GM19463 (cell line): ENCODE measurements around the gene SPAG6.
"Not testable (repeated sequence)": the region's sequence is repeated elsewhere in the genome, so short reads cannot be mapped to it uniquely, and the experiment has no call there.

ENCODE experiments used
- ATAC-seq: cut with Tn5 transposase; IDR thresholded peaks from one replicate; pipeline ENCODE4 v1.9.1; 2021; ENCODE audit warnings: mild to moderate bottlenecking, moderate library complexity; ENCODE audit not compliant: unreplicated experiment

SPAG6 gene

GRCh38 chr10:22370320-22370719, 25.0 kb downstream of the SPAG6 start:
- no peak for ATAC-seq

DNA sequence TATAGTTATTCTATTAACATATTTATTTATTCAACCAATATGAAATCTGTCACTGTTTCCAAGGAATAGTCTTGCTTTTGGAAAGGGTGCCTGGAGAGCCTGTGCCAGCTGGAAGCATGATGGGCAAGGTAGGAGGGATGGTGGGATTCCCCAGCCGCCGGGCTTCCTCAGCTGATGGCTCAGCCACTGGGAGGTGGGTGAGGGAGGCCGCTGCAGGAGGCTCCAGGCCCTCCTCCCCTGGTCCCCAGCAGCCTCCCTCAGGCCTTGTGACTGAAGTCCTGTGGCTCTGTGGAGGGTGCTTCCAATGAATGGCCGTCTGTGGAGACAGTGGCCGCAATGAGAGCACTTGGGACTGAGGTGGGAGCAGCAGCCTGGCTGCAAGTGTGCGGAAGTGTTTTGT, 27.0 kb downstream of the SPAG6 start:
- ATAC-seq, result no peak

DNA sequence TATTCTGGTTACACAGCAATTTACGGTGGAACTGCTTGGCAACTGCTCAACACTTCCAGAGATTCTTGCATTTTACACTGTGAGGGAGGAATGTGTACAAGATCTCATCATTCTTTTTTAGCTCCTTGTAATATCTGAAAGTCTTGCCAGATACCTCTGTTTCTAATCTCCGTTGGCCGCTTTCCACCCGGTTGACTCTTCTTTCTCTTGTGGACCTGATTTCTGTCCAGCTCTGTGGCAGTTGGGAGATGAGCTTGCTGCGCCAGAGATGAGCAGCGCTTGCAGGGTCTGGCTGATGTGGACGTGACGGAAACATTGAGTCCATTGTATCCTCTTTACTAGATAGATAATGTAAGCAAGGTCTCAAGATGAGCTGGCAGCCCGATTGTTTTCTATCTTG, 27.6 kb downstream of the SPAG6 start:
- no peak for ATAC-seq

DNA sequence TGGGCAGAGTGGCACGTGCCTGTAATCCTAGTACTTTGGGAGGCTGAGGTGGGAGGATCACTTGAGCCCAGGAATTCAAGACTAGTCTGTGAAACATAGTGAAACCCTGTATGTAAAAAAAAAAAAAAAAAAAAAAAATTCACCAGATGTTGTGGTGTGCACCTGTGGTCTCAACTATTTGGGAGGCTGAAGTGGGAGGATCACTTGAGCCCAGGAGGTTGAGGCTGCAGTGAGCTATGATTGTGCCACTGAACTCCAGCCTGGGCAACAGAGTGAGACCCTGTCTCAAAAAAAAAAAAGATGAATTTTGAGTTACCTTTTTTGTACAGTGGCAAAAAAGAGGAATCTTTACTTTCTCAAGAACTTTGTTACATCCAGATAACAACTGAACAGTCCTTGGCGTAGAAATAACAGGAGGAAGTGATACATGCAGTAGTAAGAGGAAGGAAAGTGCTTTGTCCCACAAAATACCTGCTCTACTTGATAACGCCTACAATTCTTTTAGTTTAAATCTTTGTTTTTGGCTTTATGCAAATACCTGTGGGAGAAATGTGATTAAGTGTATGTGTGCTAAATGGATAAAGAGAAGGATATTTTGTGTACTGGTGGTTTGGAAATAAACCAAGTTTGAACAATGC, 29.3 kb downstream of the SPAG6 start:
- ATAC-seq, result no peak

- ATAC-seq, result peak; percentile 46
Observed at GRCh38 chr10:22379059-22379458, 33.8 kb downstream of the SPAG6 start.

- ATAC-seq, result no peak
Observed at GRCh38 chr10:22381262-22381661, 36.0 kb downstream of the SPAG6 start.

DNA sequence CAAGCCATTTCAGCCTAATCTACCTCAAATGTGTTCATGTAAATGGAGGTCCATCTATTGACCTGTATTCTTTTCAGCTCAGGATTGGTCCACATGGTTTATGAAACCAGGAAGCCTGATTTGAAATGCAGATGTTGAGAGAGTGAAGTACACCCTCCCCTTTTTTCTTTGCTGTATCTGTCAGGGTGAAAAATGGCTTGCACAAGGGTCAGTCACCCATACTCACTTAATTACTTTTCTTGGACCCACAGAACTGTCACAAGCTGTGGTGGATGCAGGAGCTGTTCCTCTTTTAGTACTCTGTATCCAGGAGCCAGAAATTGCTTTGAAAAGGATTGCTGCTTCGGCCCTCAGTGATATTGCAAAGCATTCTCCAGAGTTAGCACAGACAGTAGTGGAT, 41.2 kb downstream of the SPAG6 start:
- no peak for ATAC-seq

DNA sequence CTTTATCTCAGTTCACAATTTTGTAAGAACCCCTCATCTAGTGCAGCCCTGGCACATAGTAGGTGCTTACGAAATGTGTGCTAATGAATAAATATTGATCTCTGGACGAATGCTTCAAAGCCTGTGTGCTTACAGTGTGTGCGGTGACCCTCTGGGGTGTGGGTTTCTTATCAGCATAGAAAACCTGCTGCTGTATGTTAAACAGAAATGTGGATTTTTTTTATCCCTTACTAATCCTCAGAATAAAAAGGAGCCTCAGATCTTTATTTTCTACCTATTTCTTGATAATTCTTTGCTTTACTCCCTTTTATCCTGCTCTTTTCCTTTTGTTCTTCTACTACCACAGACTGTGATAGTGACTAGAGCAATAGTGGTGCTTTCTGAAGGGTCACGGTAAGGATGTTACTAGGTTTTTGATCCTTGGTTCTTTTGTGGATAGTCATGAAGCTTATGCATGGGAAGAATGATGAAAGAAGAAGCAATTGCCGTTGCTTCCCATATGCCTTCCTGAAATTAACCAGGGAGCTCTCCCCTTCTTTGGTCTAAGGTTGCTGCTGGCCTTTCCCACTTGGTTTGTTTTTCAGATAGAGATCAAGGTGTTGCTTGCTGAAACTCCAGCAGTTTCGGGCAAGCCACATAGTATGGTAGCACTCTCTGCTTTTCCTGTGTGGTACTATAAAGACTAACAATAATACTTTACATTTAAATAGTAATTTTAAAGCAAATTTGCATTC, 44.7 kb downstream of the SPAG6 start:
- ATAC-seq, result no peak

DNA sequence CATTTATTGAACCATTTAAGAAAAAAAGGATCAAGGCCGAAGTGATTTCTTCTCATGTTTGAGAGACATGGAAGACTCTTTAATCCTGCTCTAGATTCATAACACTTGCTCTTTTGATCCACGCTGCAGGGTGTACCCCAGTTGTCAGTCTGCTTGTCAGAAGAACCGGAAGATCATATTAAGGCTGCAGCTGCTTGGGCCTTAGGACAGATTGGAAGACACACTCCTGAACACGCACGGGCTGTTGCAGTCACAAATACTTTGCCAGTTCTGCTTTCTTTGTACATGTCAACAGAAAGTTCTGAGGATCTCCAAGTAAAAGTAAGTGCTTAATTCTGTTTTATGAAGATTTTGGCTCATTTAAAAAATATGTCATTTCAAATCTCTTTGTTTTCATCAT, 46.3 kb downstream of the SPAG6 start:
- ATAC-seq, result no peak

GRCh38 chr10:22396195-22396594, 50.9 kb downstream of the SPAG6 start:
- ATAC-seq, result not testable (repeated sequence)

DNA sequence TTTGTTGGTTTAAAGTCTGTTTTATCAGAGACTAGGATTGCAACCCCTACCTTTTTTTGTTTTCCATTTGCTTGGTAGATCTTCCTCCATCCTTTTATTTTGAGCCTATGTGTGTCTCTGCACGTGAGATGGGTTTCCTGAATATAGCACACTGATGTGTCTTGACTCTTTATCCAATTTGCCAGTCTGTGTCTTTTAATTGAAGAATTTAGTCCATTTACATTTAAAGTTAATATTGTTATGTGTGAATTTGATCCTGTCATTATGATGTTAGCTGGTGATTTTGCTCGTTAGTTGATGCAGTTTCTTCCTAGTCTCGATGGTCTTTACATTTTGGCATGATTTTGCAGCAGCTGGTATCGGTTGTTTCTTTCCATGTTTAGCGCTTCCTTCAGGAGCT, 61.6 kb downstream of the SPAG6 start:
- ATAC-seq, result not testable (repeated sequence)

DNA sequence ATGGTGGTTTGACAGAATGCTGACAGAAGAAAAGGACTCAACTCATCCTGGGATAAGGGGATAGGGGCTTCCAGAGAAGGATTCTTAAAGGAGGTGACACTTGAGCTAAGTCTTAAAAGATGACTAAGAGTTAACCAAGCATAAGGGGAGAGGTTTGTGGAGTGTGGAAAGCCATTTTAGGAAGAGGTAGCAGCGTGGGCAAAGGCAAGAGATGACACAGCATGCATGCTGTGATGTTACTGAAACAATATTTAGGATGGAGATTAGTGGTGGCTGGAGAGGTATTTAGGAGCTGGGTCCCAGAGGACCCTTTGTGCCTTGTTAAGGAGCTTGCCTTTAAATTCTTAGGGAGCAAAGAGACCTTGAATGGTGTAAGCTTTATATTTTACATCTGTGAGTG, 65.1 kb downstream of the SPAG6 start:
- ATAC-seq, result no peak

DNA sequence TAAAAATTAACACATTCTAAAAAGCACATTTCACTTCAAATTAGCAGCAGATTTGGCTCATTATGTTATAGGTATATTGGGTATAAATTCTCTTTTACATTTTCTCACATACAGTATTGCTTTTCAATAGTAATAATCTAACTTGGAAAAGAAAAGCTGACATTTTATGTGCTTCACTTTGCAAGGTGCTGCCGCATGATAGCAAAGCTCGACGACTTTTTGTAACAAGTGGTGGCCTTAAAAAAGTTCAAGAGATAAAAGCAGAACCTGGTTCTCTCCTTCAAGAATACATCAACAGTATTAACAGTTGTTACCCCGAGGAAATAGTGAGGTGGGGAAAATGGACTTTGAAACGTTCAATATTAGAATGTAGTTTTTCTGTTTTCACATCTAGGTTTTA, 65.5 kb downstream of the SPAG6 start:
- ATAC-seq, result no peak

DNA sequence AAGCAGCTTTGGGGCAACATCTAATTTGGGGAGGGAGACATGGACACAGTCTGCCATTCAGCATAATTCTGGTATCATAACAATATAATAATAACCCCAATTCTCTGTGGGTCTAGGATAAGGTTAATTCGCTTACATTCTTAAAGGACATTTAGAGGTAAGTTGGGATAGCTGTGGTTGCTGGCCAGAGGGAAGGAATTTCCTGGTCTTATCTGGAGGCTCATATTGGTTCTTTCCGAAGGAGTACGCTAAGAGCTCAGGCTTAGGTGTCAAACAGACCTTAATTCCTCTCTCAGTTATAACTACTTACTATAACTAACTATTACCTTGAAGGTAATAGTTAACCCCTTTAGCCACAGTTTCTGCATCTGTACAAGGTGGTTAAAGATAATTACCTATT, 68.8 kb downstream of the SPAG6 start:
- ATAC-seq, result no peak

DNA sequence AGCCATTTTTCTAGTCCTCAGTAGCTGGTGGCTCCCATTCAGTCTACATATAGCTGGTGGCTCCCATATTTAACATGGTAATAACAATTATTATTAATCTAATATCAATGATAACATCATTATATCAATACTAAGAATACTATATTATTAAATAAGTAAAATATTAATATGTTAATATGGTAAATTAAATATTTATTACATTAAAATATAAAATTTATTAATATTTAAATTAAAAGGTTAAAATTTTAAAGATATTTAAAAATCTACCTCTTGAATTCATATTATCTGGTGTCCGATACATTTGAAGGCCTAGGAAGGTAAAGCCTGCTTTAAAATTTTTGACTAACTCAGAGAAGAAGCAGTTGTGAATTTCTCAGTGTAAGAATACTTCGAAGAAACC, 69.8 kb downstream of the SPAG6 start:
- no peak for ATAC-seq

DNA sequence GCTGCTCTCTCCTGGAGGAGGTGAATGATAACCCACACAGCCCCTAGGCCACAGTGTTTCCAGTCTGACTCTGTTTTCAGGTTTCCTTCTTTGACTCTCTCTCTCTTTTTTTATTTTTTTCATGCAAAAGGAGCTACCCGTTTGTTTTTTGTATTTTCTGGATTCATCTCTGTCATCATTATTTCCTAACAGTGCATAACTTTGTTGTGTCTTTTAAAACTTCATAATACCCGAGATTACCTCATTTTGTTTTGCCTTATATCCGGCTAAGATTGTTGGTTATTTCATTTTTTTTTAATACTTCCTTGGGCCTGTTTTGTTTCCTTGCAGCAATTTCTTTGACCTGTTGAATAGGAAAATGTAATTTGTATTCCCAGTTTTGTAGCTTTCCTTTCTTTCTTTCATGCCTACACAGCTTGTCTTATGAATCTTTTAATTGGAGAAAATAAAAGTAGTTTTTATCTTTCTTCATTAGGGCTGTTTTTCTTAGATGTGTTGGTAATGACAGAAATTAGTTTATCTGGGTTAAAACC, 72.5 kb downstream of the SPAG6 start:
- no peak for ATAC-seq

DNA sequence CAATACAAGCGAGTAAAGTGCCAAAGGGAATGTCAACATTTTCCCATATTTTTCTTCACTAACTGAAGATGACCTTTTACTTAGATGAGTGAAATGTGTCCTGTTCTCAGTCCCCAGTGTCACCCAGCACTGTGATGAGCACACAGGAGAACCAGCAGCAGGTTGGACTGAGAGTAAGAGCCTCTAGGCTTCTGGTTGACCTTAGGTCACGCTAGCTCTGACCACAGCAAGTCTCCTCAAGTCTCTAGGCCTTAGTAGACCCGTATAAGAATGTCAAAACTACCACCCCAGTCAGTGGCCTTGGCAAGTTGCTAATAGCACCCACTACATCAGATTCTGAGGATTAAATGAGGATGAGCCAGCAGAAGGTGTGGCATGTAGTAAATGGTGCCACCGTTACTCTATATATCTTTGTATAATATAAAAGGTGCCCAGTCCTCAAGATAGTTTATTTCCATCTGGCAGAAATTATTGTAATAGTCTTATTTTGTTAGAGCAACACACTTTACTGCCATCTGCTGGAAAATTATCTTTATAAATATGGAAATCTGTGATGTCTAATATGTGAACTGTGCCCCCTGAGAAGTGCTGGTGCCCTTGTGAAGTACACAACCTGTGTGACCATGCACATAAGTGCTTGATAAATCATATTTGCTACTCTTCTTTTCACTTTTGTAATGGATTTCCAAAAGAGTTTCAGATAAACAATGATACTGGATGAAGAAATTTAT, 75.7 kb downstream of the SPAG6 start:
- no peak for ATAC-seq

DNA sequence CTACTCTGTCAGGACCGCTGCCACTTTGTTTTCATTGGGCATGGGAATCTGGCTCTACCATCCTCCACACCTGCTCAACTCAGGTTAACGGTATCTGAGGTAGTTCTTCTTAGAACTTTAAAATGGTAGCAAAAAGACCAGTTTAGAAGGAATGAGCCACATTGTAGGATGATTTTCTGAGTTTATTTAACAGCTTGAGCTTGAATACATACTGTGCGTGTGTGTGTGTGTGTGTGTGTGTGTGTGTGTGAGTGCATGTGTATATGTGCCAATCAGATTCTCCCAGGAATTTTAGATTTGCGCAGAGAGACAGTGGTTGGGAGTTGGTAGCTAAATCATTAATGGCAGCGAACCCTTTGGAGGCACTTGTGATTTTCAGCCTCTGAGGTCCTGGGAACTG, 81.4 kb downstream of the SPAG6 start:
- ATAC-seq, result no peak

DNA sequence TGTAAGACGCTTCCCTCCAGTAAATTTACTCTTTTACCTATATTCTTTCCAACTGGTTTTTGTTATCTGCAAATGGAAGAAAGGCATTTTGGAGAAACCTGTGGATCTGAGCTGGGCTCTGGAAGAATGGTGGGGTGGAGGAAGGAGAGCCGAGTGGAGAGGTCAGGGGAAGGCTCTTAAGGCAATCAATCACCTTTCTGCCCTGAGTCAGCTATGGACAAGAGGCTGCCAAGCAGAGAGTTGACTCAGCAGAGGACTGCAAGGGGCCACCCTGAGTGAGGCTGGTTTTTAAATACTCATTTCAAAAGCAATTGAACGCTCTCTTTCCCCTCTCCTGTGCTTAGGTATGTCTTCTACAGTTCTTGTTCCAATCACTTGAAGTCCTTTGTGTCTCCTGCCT, 81.8 kb downstream of the SPAG6 start:
- peak; percentile 71 for ATAC-seq

DNA sequence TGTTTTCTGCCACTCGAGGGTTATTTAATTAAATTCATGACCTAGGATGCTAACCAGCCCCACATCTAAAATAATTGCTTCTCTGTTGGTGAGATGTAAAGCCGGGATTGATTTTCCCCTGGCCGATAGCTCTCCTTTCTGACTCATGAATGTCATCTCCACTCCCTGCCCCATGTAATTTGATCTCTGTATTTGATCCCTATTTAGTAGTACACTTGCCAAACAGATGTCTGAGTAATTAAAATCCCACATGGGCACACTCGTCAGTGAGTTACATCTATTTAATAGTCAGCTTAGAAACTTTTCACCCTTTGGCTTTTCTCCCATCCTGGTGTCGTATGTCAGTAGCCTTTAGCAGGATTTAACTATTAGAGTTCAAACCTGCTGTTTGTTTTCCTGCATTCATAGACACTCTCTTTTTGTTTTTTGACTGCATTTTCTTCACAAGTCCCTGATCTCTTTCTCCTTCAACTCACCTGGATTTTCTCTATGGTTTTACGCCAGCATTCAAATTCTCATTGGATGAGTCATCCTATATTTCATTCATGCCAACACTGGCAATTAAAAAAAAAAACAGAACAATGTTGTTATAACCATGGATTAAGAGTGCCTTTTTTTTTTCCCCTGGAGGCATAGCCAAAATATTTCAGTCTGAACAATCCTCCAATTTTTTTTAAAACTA, 82.7 kb downstream of the SPAG6 start:
- ATAC-seq, result no peak

DNA sequence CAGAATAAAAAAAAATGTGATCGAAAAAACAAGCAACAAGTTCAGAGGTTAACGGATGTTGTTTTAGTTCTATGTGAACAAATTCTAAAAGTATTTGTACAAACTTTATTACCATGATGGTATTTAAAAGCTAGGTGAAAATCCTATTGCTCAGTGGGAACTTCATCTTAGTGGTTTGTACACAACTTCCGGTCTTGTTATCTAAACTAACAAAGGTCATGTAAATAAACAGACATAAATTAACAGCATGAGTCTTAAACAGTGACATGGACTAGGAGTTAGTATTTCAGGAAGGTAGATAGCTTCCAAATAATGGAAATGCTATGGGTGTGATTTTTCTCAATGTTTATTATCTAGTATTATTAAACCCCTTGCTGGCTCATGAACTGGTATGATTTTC, 83.8 kb downstream of the SPAG6 start:
- no peak for ATAC-seq
